IMR-90 (cell line): ENCODE results near the gene FAM227B. TPM values are rescaled to one million over a fixed set of nuclear protein-coding genes. Genes with fewer than 3 reads are reported as not detected.

ENCODE experiments used
- ATAC-seq: fragments of 200-7000 bp; cut with Tn5 transposase; 2 replicates; pipeline ENCODE4 v1.9.1; 2020; ENCODE audit warnings: low read depth, mild to moderate bottlenecking, moderate library complexity
- BruUV-seq: library from RNA; stranded (reverse); fragments of 400-500 nt; replicated peaks from 2 replicates; lab custom pipeline; 2021; lab: Mats Ljungman, UMichigan
- CTCF ChIA-PET: fragments of 300-600 bp; formaldehyde crosslinking; extraction: SDS; loops from one replicate; lab custom pipeline; 2021; ENCODE audit warnings: antibody characterized with exemption; lab: Yijun Ruan, JAX
- POLR2A ChIA-PET: fragments of 300-600 bp; sonication (Branson Sonifier 250); formaldehyde crosslinking; loops from one replicate; lab custom pipeline; 2022; ENCODE audit warnings: antibody characterized with exemption; ENCODE audit not compliant: unreplicated experiment; lab: Charles Lee
- DNase-seq: peaks from one replicate; pipeline ENCODE4 v3.0.0; 2013
- H2AFZ ChIP-seq: replicated peaks from 2 replicates; pipeline ENCODE3; 2013; ENCODE audit warnings: low read length, mild to moderate bottlenecking; ENCODE audit not compliant: poor library complexity
- H2AK5ac ChIP-seq: 2 replicates; pipeline ENCODE4 v1.6.1; 2013; ENCODE audit warnings: low read depth, low read length, inconsistent platforms
- H2AK9ac ChIP-seq: replicated peaks from 2 replicates; pipeline ENCODE3; 2013; ENCODE audit warnings: mild to moderate bottlenecking, low read depth, low read length, moderate library complexity; ENCODE audit not compliant: poor library complexity
- H2BK120ac ChIP-seq: 2 replicates; pipeline ENCODE4 v1.6.1; 2013; ENCODE audit warnings: low read depth, low read length, inconsistent platforms
- H2BK15ac ChIP-seq: 3 replicates; pipeline ENCODE4 v1.6.1; 2013; ENCODE audit warnings: low read depth, low read length, inconsistent platforms
- H2BK20ac ChIP-seq: 2 replicates; pipeline ENCODE4 v1.6.1; 2013; ENCODE audit warnings: low read depth, mild to moderate bottlenecking, inconsistent platforms, low read length, moderate library complexity
- H2BK5ac ChIP-seq: 2 replicates; pipeline ENCODE4 v1.6.1; 2013; ENCODE audit warnings: mild to moderate bottlenecking, low read depth, low read length, inconsistent platforms; ENCODE audit not compliant: poor library complexity, severe bottlenecking
- H3K14ac ChIP-seq: replicated peaks from 2 replicates; pipeline ENCODE4 v1.6.1; 2013; ENCODE audit warnings: low read depth, low read length, inconsistent platforms
- H3K18ac ChIP-seq: 2 replicates; pipeline ENCODE4 v1.6.1; 2013; ENCODE audit warnings: low read depth, low read length, control low read depth
- H3K23ac ChIP-seq: 2 replicates; pipeline ENCODE4 v1.6.1; 2013; ENCODE audit warnings: low read depth, low read length, inconsistent platforms
- H3K27ac ChIP-seq: 2 replicates; pipeline ENCODE4 v1.5.1; 2013; ENCODE audit warnings: mild to moderate bottlenecking, control low read depth, low read length; ENCODE audit not compliant: insufficient read depth
- H3K27me3 ChIP-seq: 2 replicates; pipeline ENCODE4 v1.6.1; 2013; ENCODE audit warnings: low read length; ENCODE audit not compliant: control insufficient read depth, insufficient read depth
- H3K36me3 ChIP-seq: 2 replicates; pipeline ENCODE4 v1.6.1; 2013; ENCODE audit warnings: low read length, mixed read lengths; ENCODE audit not compliant: control insufficient read depth, insufficient read depth
- H3K4ac ChIP-seq: 2 replicates; pipeline ENCODE4 v1.6.1; 2013; ENCODE audit warnings: low read depth, low read length, inconsistent platforms
- H3K4me1 ChIP-seq: 2 replicates; pipeline ENCODE4 v1.6.1; 2013; ENCODE audit warnings: low read length, mixed read lengths; ENCODE audit not compliant: control insufficient read depth, insufficient read depth
- H3K4me2 ChIP-seq: 2 replicates; pipeline ENCODE4 v1.6.1; 2013; ENCODE audit warnings: low read depth, mild to moderate bottlenecking, control low read depth, low read length, moderate library complexity
- H3K4me3 ChIP-seq: 2 replicates; pipeline ENCODE4 v1.5.1; 2013; ENCODE audit warnings: low read depth, mild to moderate bottlenecking, control low read depth, low read length, moderate library complexity; ENCODE audit not compliant: insufficient read depth
- H3K56ac ChIP-seq: 2 replicates; pipeline ENCODE4 v1.6.1; 2013; ENCODE audit warnings: low read length, inconsistent platforms; ENCODE audit not compliant: insufficient read depth; ENCODE audit errors: extremely low read depth
- H3K79me1 ChIP-seq, 2 experiments: 2 replicates each; pipeline ENCODE4 v1.6.1; 2013; ENCODE audit warnings: low read length in 2 of 2, inconsistent platforms in 1 of 2, low read depth in 1 of 2
- H3K9ac ChIP-seq: 2 replicates; pipeline ENCODE4 v1.6.1; 2013; ENCODE audit warnings: low read depth, low read length, control low read depth
- H3K9me1 ChIP-seq: 2 replicates; pipeline ENCODE4 v1.6.1; 2013; ENCODE audit warnings: low read length, inconsistent platforms; ENCODE audit not compliant: insufficient read depth
- H3K9me3 ChIP-seq: 2 replicates; pipeline ENCODE4 v1.6.1; 2013; ENCODE audit warnings: low read length; ENCODE audit not compliant: control insufficient read depth, insufficient read depth
- H4K20me1 ChIP-seq: 2 replicates; pipeline ENCODE4 v1.6.1; 2013; ENCODE audit warnings: low read length, inconsistent platforms; ENCODE audit not compliant: insufficient read depth
- H4K5ac ChIP-seq: 2 replicates; pipeline ENCODE4 v1.6.1; 2013; ENCODE audit warnings: mild to moderate bottlenecking, low read depth, low read length, control low read depth
- H4K8ac ChIP-seq, 2 experiments: 2 replicates each; pipeline ENCODE4 v1.6.1; 2013; ENCODE audit warnings: low read depth in 2 of 2, low read length in 2 of 2, control low read depth in 1 of 2, inconsistent platforms in 1 of 2
- H4K91ac ChIP-seq: 2 replicates; pipeline ENCODE4 v1.6.1; 2013; ENCODE audit warnings: low read depth, low read length, inconsistent platforms; ENCODE audit not compliant: insufficient read depth
- MAZ ChIP-seq: IDR thresholded peaks from 2 replicates; pipeline ENCODE4 v1.6.1; 2012; ENCODE audit warnings: low read depth, mild to moderate bottlenecking, low read length, improper control_type of control experiment, moderate library complexity, borderline replicate concordance
- RAD21 ChIP-seq: IDR thresholded peaks from 2 replicates; pipeline ENCODE4 v1.6.1; 2012; ENCODE audit warnings: low read length, improper control_type of control experiment
- RCOR1 ChIP-seq: IDR thresholded peaks from 2 replicates; pipeline ENCODE4 v1.6.1; 2012; ENCODE audit warnings: mild to moderate bottlenecking, low read length, improper control_type of control experiment; ENCODE audit not compliant: insufficient replicate concordance
- RFX5 ChIP-seq: IDR thresholded peaks from 2 replicates; pipeline ENCODE4 v1.8.0; 2012; ENCODE audit warnings: low read depth, mild to moderate bottlenecking, low read length, moderate library complexity
- WGBS, 2 experiments: methylation state at CpG; one replicate each; pipeline versions ENCODE4 v1.1.5 to v1.1.7; 2013; ENCODE audit warnings: missing lambda C conversion rate in 2 of 2; ENCODE audit not compliant: insufficient read length in 1 of 2; ENCODE audit errors: extremely low coverage in 2 of 2; 5-methylcytosine and 5-hydroxymethylcytosine counted together
- dilution Hi-C: fragments of 300-500 bp; cut with HindIII; formaldehyde crosslinking; loops from one replicate; pipeline ENCODE4 v1.14.3; 2018; ENCODE audit warnings: low sequenced_read_pairs; ENCODE audit not compliant: unreplicated experiment
- in situ Hi-C: fragments of 300-500 bp; cut with MboI; formaldehyde crosslinking; loops from 3 replicates; pipeline ENCODE4 v1.14.3; 2019; ENCODE audit warnings: low sequenced_read_pairs, inconsistent platforms, mixed read lengths
- intact Hi-C: fragments of 100-400 bp; cut with micrococcal nuclease; formaldehyde crosslinking; loops from 2 replicates; pipeline ENCODE4 v1.10.0; 2022
- polyA plus RNA-seq, 3 experiments: library from polyadenylated mRNA; depleted of rRNA; stranded (reverse); fragments of >200 nt; gene quantifications; 2 replicates each; pipeline ENCODE4 v1.2.3, GENCODE V29; 2012; ENCODE audit warnings: low replicate concordance in 1 of 3
- total RNA-seq: library from RNA; depleted of rRNA; stranded (reverse); fragments of >200 nt; gene quantifications from 2 replicates; pipeline ENCODE4 v1.2.3, GENCODE V29; 2012

The FAM227B gene
- total and polyA plus RNA-seq, 2 of the 4 experiments (the other 2 are of a cell fraction) = 1.8 to 3.0 TPM

DNA sequence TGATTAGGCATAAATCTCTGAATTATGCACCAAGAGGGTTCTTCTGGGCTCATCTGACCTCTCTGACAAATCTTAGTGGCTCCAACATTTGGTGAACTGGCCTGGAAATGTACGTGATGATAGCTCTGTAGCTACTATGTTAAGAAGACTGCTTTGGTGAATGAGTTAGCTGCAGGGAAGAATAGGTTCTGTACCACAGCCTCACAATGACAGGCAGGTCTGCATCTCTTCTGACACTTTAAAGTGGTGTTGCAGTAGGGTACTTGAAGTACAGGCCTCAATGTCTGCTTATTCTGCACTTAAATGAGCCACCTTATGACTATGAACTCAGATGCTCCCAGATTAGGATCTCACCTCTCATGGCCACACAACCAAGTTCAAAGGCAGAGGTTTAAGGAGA lies 190.6 kb downstream of the FAM227B start:
- Histone ChIP-seq H3K56ac (peak overlapping the region; percentile 44; the same call in 1 of the 2 replicates), H4K8ac (peak overlapping the region; percentile 55 to 62; a peak in 3 of 4 replicates), H4K20me1 (no peaks in the 10 kb centered on the region; the same call in 1 of the 2 replicates), H2AFZ (no peak overlapping the region), H4K91ac (peak overlapping the region; percentile 70), H2AK5ac (peak overlapping the region; percentile 79; the same call in 1 of the 2 replicates), H3K9ac (peak overlapping the region; percentile 36; the same call in 1 of the 2 replicates), H3K27ac (peak overlapping the region; percentile 75), H3K4me1 (peaks cover 20% of the 10 kb centered on the region), H3K4me3 (no peak overlapping the region), H3K9me1 (peaks cover 3% of the 10 kb centered on the region; the same call in 1 of the 2 replicates), H3K79me1 (peaks cover 14 to 37% of the 10 kb centered on the region in 2 experiments), H3K23ac (peak overlapping the region; percentile 67; the same call in 1 of the 2 replicates), H2BK5ac (peak overlapping the region; percentile 85), H3K27me3 (no peaks in the 10 kb centered on the region), H3K9me3 (no peaks in the 10 kb centered on the region), H2BK15ac (peak overlapping the region; percentile 61; the same call in 2 of the 3 replicates), H3K36me3 (peaks cover 24% of the 10 kb centered on the region), H2AK9ac (peak overlapping the region; percentile 10), H3K4me2 (peak overlapping the region; percentile 80), H3K4ac (peak overlapping the region; percentile 69), H4K5ac (peak overlapping the region; percentile 97), H2BK20ac (peak overlapping the region; percentile 83), H3K18ac (peak overlapping the region; percentile 92), H3K14ac (peak overlapping the region; percentile 77), H2BK120ac (peak overlapping the region; percentile 16)
- in situ Hi-C loops = no loop called here
- no peak for DNase-seq
- ChIA-PET CTCF (interaction anchor here (1.7 kb wide), 1 partner anchor 194 kb away, joined by 5 read pairs; no protein-coding TSS in a partner anchor), POLR2A (no interaction called here)
- BruUV-seq = no TSS peak
- intact Hi-C loops = no loop called here
- ATAC-seq = no peak
- dilution Hi-C loops = no loop called here
- WGBS, 2 experiments = no CpG with 5 or more reads among the region's 1 CpG
- no peak for TF ChIP-seq MAZ
- no peak for TF ChIP-seq RAD21
- no peak for TF ChIP-seq RFX5
- TF ChIP-seq RCOR1 = no peak
